SK-N-SH treated with all-trans-retinoic acid at 6 μM for 48 hours (cell line): ENCODE data around the gene SVIL.

Source experiments
- ATAC-seq: fragments of 200-7000 bp; cut with Tn5 transposase; 3 replicates; pipeline ENCODE4 v1.9.1; 2020; ENCODE audit warnings: mild to moderate bottlenecking, moderate library complexity
- ARNTL ChIP-seq: fragments of 450-650 bp; formaldehyde crosslinking; IDR thresholded peaks from 2 replicates; pipeline ENCODE4 v1.5.0; 2020; ENCODE audit warnings: low read depth, mild to moderate bottlenecking, moderate library complexity, borderline replicate concordance
- BACH2 ChIP-seq: fragments of 250-450 bp; sonication (Bioruptor Pico); IDR thresholded peaks from 2 replicates; pipeline ENCODE4 v1.9.0; 2021; ENCODE audit warnings: mild to moderate bottlenecking, borderline replicate concordance
- CSDC2 ChIP-seq: fragments of 250-450 bp; sonication (Bioruptor Pico); IDR thresholded peaks from 2 replicates; pipeline ENCODE4 v1.5.0; 2020; ENCODE audit warnings: mild to moderate bottlenecking, moderate library complexity
- GLIS3 ChIP-seq: fragments of 250-450 bp; sonication (Bioruptor Pico); IDR thresholded peaks from 2 replicates; pipeline ENCODE4 v1.5.0; 2020; ENCODE audit warnings: mild to moderate bottlenecking, moderate library complexity
- ISL1 ChIP-seq: fragments of 250-450 bp; sonication (Bioruptor Pico); IDR thresholded peaks from 2 replicates; pipeline ENCODE4 v2.1.2; 2022; ENCODE audit warnings: mild to moderate bottlenecking, moderate library complexity
- OSR1 ChIP-seq: fragments of 250-450 bp; sonication (Bioruptor Pico); IDR thresholded peaks from 2 replicates; pipeline ENCODE4 v1.8.0; 2022; ENCODE audit warnings: moderate library complexity, mild to moderate bottlenecking, inconsistent platforms
- POU6F1 ChIP-seq: fragments of 250-450 bp; sonication (Bioruptor Pico); IDR thresholded peaks from 2 replicates; pipeline ENCODE4 v1.8.0; 2021; ENCODE audit warnings: low read depth, mild to moderate bottlenecking, moderate library complexity, borderline replicate concordance
- PPARA ChIP-seq: fragments of 250-450 bp; sonication (Bioruptor Pico); IDR thresholded peaks from 2 replicates; pipeline ENCODE4 v1.5.0; 2020; ENCODE audit warnings: mild to moderate bottlenecking, borderline replicate concordance
- SNAI2 ChIP-seq: fragments of 250-450 bp; sonication (Bioruptor Pico); IDR thresholded peaks from 2 replicates; pipeline ENCODE4 v1.5.0; 2020; ENCODE audit warnings: mild to moderate bottlenecking, moderate library complexity
- TOX ChIP-seq: fragments of 250-450 bp; sonication (Bioruptor Pico); IDR thresholded peaks from 2 replicates; pipeline ENCODE4 v1.8.0; 2021; ENCODE audit warnings: mild to moderate bottlenecking, moderate library complexity, borderline replicate concordance
- ZC3H10 ChIP-seq: fragments of 250-450 bp; sonication (Bioruptor Pico); IDR thresholded peaks from 2 replicates; pipeline ENCODE4 v1.5.1; 2021; ENCODE audit warnings: mild to moderate bottlenecking, moderate library complexity
- ZFP3 ChIP-seq: fragments of 250-450 bp; sonication (Bioruptor Pico); IDR thresholded peaks from 2 replicates; pipeline ENCODE4 v1.5.0; 2020; ENCODE audit warnings: mild to moderate bottlenecking, moderate library complexity
- ZFP30 ChIP-seq: fragments of 450-650 bp; formaldehyde crosslinking; IDR thresholded peaks from 2 replicates; pipeline ENCODE4 v1.5.0; 2022; ENCODE audit warnings: mild to moderate bottlenecking, moderate library complexity
- ZNF565 ChIP-seq: fragments of 450-650 bp; formaldehyde crosslinking; conservative IDR thresholded peaks from 2 replicates; pipeline ENCODE4 v1.5.0; 2020; ENCODE audit warnings: low read depth, mild to moderate bottlenecking, moderate library complexity
- ZNF70 ChIP-seq: fragments of 450-650 bp; formaldehyde crosslinking; IDR thresholded peaks from 2 replicates; pipeline ENCODE4 v1.5.0; 2020; ENCODE audit warnings: mild to moderate bottlenecking, moderate library complexity
- ZNF8 ChIP-seq: fragments of 450-650 bp; formaldehyde crosslinking; IDR thresholded peaks from 2 replicates; pipeline ENCODE4 v1.5.0; 2020; ENCODE audit warnings: mild to moderate bottlenecking, moderate library complexity
- TF ChIP-seq, protein P1 (sequence below): fragments of 250-450 bp; sonication (Bioruptor Pico); IDR thresholded peaks from 2 replicates; pipeline ENCODE4 v1.5.1; 2021; ENCODE audit warnings: mild to moderate bottlenecking, moderate library complexity
- TF ChIP-seq, protein P2 (sequence below): fragments of 250-450 bp; sonication (Bioruptor Pico); IDR thresholded peaks from 2 replicates; pipeline ENCODE4 v1.5.1; 2020; ENCODE audit warnings: low read depth, mild to moderate bottlenecking, moderate library complexity

The SVIL gene

DNA sequence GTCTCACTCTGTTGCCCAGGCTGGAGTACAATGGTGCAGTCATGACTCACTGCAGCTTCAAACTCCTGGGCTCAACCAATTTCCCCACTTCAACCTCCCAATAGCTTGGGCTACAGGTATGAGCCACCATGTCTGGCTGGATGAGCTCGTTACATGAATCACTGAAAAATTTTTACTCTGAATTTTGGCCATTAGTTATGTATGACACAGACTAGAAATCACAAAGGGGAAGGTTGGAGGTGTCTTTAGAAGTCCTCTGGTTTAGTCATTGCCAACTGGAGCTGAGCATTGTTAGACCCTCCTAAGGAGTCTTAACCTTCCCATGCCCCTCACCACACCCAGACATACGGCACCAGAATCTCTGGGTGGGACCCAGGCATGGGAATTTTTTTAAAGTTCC, 34.7 kb downstream of the SVIL start (continued):
- TF ChIP-seq ZFP30 (CRISPR knock-in tag) (no peak), POU6F1 (no peak), ZNF565 (CRISPR knock-in tag) (no peak), CSDC2 (CRISPR knock-in tag) (no peak)
- TF ChIP-seq, protein P1, sequence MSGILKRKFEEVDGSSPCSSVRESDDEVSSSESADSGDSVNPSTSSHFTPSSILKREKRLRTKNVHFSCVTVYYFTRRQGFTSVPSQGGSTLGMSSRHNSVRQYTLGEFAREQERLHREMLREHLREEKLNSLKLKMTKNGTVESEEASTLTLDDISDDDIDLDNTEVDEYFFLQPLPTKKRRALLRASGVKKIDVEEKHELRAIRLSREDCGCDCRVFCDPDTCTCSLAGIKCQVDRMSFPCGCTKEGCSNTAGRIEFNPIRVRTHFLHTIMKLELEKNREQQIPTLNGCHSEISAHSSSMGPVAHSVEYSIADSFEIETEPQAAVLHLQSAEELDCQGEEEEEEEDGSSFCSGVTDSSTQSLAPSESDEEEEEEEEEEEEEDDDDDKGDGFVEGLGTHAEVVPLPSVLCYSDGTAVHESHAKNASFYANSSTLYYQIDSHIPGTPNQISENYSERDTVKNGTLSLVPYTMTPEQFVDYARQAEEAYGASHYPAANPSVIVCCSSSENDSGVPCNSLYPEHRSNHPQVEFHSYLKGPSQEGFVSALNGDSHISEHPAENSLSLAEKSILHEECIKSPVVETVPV (CRISPR knock-in tag): no peak

DNA sequence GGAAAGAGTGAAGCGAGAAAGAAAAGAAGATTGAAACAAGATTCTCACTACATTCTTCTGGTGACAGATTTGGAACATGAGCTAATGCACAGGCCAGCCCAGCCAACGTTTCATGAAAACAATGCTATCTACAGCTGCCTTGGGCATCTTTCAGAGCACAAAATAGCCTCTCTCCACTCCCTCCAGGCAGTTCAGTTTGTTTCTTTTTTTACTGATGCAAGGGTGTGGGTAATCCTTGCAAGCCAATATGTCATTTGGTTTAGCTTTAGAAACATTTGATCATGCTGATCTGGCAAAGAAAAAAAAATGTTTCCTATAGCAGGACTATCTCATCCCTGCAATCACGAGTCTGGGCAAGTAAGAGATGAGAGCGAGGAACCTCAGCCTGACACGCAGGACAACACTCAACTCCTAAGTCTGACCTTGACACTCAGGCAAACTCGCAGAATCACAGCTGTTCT, 35.9 kb downstream of the SVIL start:
- TF ChIP-seq SNAI2 (CRISPR knock-in tag) (0 out of 2 replicates have a peak, but pooled peaks have one; percentile 43), PPARA (CRISPR knock-in tag) (no peak)

GRCh38 chr10:29596826-29597225, 37.9 kb downstream of the SVIL start:
- no peak for ATAC-seq
- TF ChIP-seq PPARA (CRISPR knock-in tag) (no peak), BACH2 (CRISPR knock-in tag) (no peak), ZFP3 (CRISPR knock-in tag) (no peak), ARNTL (CRISPR knock-in tag) (no peak)
- TF ChIP-seq, protein P1 (CRISPR knock-in tag): no peak

More for the DNA sequence above, 35.9 kb downstream of the SVIL start:
- peak; percentile 77 for ATAC-seq

DNA sequence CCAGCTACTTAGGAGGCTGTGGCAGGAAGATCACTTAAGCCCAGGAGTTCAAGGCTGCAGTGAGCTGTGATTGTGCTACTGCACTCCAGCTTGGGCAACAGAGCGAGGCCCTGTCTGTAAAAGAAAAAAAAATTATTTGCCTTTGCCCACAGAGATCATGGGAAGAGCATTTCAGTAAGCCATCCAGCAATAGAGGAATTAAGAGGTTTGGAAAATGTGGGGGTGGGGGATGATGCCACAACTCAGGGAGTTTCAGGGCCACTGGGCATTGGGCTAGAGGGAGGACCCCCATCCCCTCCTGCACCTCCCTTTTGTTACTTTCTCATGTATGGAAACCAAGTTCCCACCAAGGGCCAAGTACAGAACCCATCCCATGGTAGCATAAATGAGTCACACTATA, 38.4 kb downstream of the SVIL start:
- no peak for TF ChIP-seq ISL1 (CRISPR knock-in tag)
- no peak for TF ChIP-seq ZC3H10 (CRISPR knock-in tag)
- TF ChIP-seq, protein P2, sequence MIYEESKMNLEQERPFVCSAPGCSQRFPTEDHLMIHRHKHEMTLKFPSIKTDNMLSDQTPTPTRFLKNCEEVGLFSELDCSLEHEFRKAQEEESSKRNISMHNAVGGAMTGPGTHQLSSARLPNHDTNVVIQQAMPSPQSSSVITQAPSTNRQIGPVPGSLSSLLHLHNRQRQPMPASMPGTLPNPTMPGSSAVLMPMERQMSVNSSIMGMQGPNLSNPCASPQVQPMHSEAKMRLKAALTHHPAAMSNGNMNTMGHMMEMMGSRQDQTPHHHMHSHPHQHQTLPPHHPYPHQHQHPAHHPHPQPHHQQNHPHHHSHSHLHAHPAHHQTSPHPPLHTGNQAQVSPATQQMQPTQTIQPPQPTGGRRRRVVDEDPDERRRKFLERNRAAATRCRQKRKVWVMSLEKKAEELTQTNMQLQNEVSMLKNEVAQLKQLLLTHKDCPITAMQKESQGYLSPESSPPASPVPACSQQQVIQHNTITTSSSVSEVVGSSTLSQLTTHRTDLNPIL (CRISPR knock-in tag): no peak
- no peak for TF ChIP-seq GLIS3 (CRISPR knock-in tag)
- TF ChIP-seq SNAI2 (CRISPR knock-in tag): no peak
- TF ChIP-seq OSR1: no peak
- TF ChIP-seq, protein P1 (CRISPR knock-in tag): no peak
- TF ChIP-seq BACH2 (CRISPR knock-in tag): no peak
- TF ChIP-seq ZNF8 (CRISPR knock-in tag): no peak
- TF ChIP-seq ARNTL (CRISPR knock-in tag): no peak
- no peak for TF ChIP-seq PPARA (CRISPR knock-in tag)
- TF ChIP-seq POU6F1: no peak
- TF ChIP-seq ZNF70 (CRISPR knock-in tag): no peak
- TF ChIP-seq CSDC2 (CRISPR knock-in tag): no peak
- no peak for TF ChIP-seq ZFP3 (CRISPR knock-in tag)
- TF ChIP-seq TOX (CRISPR knock-in tag): no peak
- no peak for TF ChIP-seq ZFP30 (CRISPR knock-in tag)
- no peak for ATAC-seq
